ENCODE data around the gene SPSB1. TPM values are rescaled to one million over a fixed set of nuclear protein-coding genes. Genes with fewer than 3 reads are reported as not detected.

The SPSB1 gene
- total RNA-seq, 1 donor from 2014 or later, result 25.3 TPM

GRCh38 chr1:9279172-9279840, 13.4 kb upstream of the SPSB1 start:
- no peak for DNase-seq (ENCODE audit: low spot score)

- DNase-seq (ENCODE audit: low spot score), result no peak
Observed at GRCh38 chr1:9280015-9280860, 12.5 kb upstream of the SPSB1 start.

- no peak for DNase-seq (ENCODE audit: low spot score)
Observed at GRCh38 chr1:9281071-9281827, 11.4 kb upstream of the SPSB1 start.

DNA sequence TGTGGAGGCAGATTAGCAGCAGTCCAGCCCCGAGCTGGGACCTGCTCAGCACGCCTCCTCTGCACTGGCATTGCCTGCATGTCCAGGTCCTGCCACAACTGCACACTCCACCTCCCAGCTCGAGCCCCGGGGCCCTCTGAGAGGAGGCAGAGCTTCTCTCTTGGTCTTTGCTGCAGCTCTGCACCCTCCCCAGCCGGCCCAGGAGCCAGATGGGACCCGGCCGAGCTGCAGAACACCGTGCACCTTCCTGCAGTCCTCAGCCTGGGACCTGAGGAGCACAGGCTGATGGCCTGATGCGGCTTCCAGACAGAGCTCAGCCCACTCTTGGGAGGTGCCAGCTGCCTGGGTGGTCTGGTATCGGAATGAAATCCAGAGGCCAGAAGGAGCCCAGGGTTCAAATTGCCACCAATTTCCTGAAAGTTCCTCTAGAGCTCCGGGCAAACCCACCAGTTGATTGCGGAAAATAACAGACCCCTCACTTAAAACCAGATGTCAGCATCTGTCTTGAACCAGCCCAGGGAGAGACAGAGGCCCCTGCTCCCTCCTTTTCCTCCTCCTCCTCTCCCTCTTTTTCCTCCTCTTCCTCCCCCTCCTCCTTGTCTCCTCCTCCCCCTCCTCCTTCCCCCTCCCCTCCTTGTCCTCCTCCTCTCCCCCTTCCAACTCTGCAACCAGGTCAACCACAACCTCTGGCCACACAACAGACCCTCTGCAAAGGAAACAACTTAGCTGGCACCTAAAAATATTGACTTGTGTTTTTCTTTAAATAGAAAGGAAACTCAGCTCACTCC, 10.6 kb upstream of the SPSB1 start:
- no peak for DNase-seq (ENCODE audit: low spot score)

DNA sequence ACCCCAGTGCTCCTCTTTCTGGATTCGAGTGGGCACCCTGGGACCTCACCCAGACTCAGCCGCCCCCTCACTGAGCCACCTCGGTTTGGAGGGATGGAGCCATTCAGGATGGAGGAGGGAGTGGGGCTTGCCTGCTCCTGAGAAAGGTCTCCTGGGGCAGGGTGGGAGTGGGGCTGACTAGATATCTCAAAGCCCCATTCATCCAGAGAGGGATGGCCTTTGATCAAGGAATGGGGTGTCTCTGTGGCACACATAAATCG, 10.1 kb upstream of the SPSB1 start:
- no peak for DNase-seq (ENCODE audit: low spot score)

DNA sequence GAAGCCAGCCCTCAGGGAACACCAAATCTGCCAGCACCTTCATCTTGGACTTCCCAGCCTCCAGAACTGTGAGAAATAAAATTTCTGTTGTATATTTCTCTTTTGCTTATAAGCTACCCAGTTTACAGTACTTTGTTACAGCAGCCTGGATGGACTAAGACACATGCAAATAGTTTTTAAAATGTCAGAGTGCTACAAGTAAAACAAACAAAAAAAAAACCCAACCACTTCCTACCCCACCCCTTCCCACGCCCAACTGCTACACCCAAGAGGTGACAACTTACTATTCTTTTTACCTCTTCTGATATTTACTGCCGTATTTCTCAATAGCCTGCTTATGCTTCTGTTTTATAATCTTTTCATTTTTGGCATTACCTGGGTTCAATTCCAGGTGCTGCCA, 8.6 kb upstream of the SPSB1 start:
- DNase-seq (ENCODE audit: low spot score), result no peak

DNA sequence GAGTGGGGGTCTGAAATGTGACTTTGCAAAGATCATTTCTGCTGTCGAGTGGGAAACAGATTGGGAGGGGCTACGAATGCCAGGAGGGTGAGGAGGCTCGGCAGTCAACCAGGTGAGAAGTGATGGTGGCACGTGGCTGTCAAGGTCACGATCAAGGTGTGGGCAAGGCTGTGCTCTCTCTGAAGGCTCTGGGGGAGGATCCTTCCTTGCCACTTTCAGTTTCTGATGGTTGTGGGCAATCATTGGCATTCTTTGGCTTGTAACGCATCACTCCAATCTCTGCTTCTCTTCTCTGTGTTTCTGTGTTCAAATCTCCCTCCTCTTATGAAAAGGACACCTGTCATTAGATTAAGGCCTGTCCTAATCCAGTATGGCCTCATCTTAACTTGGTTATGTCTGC, 6.1 kb upstream of the SPSB1 start:
- no peak for DNase-seq (ENCODE audit: low spot score)

GRCh38 chr1:9289090-9289534, 3.6 kb upstream of the SPSB1 start:
- peak; percentile 84 for DNase-seq (ENCODE audit: low spot score)

DNA sequence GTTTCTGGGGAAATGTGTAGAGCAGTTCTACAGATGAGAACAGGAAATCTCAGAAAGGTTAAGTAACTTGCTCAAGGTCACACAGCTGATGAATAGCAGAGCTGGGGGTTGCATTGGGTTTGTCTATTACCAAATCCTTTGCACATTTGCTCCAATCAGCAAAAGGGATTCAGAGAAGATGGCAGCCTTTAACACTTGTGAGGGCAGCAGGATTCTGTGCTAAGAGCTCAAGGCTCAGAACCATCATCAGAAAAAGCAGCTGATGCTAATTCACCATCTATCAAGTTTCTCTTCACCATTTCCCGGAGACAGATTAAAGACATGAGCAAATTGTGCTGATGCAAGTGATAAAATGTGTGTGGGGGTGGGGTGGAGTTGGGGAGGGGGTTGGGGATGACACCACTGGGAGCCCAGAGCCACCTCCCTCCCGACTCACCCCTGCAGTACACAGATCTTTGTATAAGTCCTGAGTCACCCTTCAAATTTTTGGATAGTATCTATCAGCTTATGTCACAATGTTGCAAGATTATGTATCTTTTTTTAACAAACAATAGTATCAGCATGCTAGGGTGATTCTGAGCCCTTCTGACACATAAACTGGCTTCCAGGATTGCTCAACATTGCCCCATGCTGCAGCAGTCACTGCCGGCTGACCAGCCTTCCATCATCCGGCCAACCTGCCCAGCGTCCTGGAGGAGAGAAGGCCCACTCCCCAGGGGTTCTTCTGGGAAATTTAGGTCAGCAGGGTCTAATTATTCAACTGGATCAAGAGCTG, 2.8 kb upstream of the SPSB1 start:
- DNase-seq (ENCODE audit: low spot score), result no peak

DNA sequence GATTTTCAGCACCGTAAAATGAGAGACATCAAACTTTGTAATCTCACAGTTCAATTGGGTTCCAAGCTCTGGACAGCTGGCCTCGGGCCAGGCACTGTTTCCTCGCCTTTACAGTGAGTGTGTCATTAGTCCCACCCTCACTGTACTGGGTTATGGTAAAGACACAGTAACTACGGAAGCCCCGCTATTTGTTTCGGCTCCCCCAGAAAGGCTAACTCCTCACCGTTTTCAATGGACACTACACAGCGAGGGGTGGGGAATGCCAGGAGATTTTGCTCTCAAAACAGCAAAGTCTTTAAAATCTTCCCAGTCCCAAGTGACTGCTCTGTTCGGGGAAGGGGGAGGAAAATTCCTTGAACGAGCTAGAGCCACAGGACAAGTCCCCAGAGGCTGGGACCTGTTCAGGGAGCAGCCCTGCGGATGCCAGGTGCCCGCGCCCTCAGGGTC, 757 bp upstream of the SPSB1 start:
- no peak for DNase-seq (ENCODE audit: low spot score)

- DNase-seq (ENCODE audit: low spot score), result no peak
Observed at GRCh38 chr1:9293241-9293532, 493 bp downstream of the SPSB1 start.

- DNase-seq (ENCODE audit: low spot score), result no peak
Observed at GRCh38 chr1:9293533-9294404, 1.1 kb downstream of the SPSB1 start.

DNA sequence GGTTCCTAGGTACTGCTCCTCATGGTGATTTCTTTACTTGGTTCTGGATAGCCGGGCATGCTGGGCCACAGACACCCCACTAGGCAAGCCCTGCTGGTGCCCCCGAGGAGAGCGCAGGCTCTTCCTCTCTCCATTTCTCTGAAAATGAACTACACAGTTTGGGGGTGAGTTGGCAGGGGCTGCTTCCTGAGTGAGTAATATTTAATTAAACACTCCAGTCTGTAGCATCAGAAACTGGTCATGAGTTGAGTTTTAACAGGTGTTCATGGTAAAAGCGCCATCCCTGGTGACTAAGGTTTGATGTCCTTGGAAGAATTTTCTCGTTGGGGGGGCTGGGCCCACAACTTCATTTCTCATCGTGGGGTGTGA, 1.7 kb downstream of the SPSB1 start:
- no peak for DNase-seq (ENCODE audit: low spot score)

DNA sequence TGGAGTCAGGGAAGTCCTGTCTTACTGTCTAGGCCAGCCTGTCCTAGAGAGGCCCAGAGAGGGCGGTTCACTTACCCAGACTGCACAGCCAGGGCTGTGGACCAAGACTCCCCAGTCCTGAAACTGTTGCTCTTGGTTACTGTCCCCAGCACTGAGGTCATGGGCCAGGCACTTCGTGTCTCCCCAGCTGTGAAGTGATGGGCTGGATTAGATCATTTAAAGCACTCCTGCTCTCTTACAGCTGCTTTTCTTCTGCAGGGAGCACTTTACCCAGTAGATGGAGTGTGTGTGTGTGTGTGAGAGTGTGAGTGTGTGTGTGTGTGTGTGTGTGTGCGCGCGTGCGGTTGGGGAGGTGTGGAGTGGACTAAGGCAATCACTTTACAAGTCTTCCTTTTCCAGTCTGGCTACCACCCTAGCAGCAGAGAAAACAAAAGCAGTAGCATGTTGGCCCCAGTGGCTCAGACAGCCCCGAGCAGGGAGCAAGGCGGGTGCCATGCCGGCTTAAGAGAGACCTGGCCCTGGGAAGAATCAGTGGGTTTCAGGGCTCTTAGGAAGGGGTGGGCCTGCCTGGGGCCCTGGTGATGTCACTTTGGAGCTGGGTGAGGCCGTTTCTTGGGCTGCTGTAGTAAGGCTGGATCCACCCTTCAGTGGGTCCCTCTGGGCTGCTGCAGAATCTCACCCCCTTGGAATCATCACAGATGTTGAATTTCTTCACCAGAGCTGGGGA, 2.4 kb downstream of the SPSB1 start:
- no peak for DNase-seq (ENCODE audit: low spot score)

DNA sequence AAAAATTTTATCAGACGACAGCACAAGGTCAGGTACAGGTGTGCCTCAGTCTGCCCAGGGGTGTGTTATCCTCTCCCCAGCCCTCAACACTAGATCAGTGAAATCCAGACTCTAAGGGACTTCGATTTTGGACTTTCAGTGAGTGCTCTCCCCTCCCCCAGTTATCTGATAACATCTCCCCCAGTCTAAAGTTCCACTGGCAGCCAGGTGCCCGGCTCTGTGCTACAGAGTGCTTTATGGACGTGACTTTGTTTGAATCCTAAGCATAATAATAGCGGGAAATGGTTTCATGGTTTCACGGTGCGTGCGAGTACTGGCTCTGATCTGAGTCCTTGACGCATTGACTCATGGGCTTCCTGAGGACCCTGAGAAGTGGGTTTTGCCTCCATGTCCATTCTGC, 3.2 kb downstream of the SPSB1 start:
- DNase-seq (ENCODE audit: low spot score), result no peak

DNA sequence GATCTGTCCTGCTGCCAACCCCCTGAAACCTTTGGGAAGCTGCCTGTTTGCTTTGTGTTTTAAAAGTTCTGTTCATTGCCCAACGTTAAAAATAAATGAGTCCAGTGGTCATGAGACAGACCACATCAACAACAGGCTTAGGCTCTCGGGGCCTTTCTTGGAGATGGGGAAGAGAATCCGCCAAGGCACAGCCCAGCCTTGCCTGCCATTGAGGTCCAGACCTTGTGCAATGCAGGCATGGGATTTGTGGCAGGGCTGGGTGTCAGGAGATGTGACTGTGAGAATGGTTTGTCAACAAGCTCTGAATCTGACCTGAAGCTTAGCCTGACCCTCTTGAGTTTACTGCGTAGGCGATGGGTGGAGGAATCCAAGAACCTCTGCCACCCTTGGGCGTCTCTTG, 4.2 kb downstream of the SPSB1 start:
- no peak for DNase-seq (ENCODE audit: low spot score)

GRCh38 chr1:9297831-9298230, 5.1 kb downstream of the SPSB1 start:
- DNase-seq (ENCODE audit: low spot score), result no peak

DNA sequence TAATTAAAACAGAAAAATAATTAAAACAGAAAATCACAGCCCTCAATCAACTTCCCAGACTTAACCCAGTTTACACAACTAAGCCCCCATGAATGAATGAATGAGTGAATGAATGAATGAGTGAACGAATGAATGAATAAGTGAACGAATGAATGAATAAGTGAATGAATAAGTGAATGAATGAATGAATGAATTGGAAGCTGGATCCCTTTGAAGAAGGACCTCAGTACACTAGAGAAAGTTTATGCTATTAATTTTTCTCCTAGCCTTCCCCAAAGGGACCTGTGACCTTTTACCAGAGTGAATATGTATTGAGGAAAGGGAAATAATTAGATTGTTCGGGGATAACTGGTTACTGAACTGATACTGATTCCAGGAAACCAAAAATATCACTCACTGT, 5.6 kb downstream of the SPSB1 start:
- no peak for DNase-seq (ENCODE audit: low spot score)

- DNase-seq (ENCODE audit: low spot score), result peak; percentile 84
Observed at GRCh38 chr1:9299571-9300541, 7.2 kb downstream of the SPSB1 start.
